Lung (tissue), 4 donors: ENCODE measurements around the gene FOXJ3. TPM values are rescaled to one million over a fixed set of nuclear protein-coding genes. Genes with fewer than 3 reads are reported as not detected.

ENCODE experiments used
- polyA plus RNA-seq, 2 donors: library from polyadenylated mRNA; stranded (reverse); fragments of 200-250 nt; gene quantifications; one replicate each; pipeline ENCODE4 v1.2.1, GENCODE V29; 2013
- total RNA-seq, 2 donors: library from RNA; depleted of rRNA in 1 of 2; stranded (reverse); fragments of >200 nt in 1 of 2; gene quantifications; one replicate each; pipeline ENCODE4 v1.2.1, GENCODE V29; 2014 to 2021
- donor health status: Bipolar disorder and iron deficiency.
- donor health status: healthy.
- donor health status: DM: yes; HTN: yes; CAD: no.

The FOXJ3 gene
- total and polyA plus RNA-seq, 4 donors: 11.9 to 106 (median 26.6) TPM

Other genes starting within 250 kb of the FOXJ3 start
- gene GUCA2B, start 181.8 kb downstream of the FOXJ3 start, total RNA-seq: not detected
- gene GUCA2B, start 181.8 kb downstream of the FOXJ3 start, polyA plus RNA-seq: not detected
- not detected for gene GUCA2A, start 170.5 kb downstream of the FOXJ3 start, total RNA-seq
- gene GUCA2A, start 170.5 kb downstream of the FOXJ3 start, polyA plus RNA-seq: under 1 TPM; 0.28 to 0.29 TPM
- gene RIMKLA, start 45.6 kb upstream of the FOXJ3 start, total RNA-seq: 1 to 10 TPM in 1 of 2 donors, under 1 TPM in 1; 0.71 to 8.9 TPM
- gene RIMKLA, start 45.6 kb upstream of the FOXJ3 start, polyA plus RNA-seq: 1 to 10 TPM in 1 of 2 donors, under 1 TPM in 1; 0.92 to 1.9 TPM
- 1 to 10 TPM; 6.6 to 9.1 TPM for gene ZMYND12, start 120.8 kb upstream of the FOXJ3 start, total RNA-seq
- 1 to 10 TPM; 3.9 to 5.4 TPM for gene ZMYND12, start 120.8 kb upstream of the FOXJ3 start, polyA plus RNA-seq
- 10 to 100 TPM; 33.0 to 63.5 TPM for gene PPCS, start 121.3 kb upstream of the FOXJ3 start, total RNA-seq
- gene PPCS, start 121.3 kb upstream of the FOXJ3 start, polyA plus RNA-seq: 100 to 1,000 TPM in 1 of 2 donors, 10 to 100 TPM in 1; 60.4 to 103 TPM
- gene CCDC30, start 128.1 kb upstream of the FOXJ3 start, total RNA-seq: 10 to 100 TPM; 13.5 to 21.4 TPM
- gene CCDC30, start 128.1 kb upstream of the FOXJ3 start, polyA plus RNA-seq: 1 to 10 TPM; 1.5 to 5.0 TPM